Measurements from ENCODE around the gene GALNS. TPM values are rescaled to one million over a fixed set of nuclear protein-coding genes. Genes with fewer than 3 reads are reported as not detected.

GALNS gene
- total RNA-seq, 1 experiment from 2014 or later = 34.1 TPM

DNA sequence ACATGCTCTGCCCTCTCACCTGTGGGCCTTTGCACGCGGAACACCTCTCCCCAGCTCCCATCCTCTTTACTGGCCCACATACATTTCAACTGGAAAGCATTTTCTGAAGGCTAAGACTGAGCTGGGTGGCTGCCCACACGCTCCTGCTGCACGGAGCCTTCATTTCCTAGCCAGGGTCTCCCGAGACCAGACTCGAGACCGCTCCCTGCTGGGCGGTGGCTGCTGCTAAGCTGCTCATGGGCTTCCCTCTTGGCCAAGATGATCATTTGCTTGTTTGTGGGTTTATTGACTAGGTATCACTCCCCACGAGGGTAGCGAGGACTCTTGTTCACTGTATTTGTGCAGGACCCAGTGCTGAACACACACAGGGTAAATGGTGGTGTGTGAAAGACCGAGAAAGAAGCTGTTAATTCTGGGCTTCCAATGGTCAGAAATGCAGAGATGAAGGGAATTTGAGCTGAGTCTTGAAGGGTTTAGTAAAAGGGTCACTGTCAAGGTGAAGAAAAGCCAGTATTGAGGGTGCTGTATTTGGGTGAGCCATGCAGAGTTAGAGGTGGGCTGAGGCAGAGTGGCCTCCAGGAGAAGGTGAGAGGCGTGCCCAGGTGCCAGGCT lies 1.1 kb upstream of the GALNS start:
- DNase-seq (ENCODE audit: low read depth) = peak; percentile 62

DNA sequence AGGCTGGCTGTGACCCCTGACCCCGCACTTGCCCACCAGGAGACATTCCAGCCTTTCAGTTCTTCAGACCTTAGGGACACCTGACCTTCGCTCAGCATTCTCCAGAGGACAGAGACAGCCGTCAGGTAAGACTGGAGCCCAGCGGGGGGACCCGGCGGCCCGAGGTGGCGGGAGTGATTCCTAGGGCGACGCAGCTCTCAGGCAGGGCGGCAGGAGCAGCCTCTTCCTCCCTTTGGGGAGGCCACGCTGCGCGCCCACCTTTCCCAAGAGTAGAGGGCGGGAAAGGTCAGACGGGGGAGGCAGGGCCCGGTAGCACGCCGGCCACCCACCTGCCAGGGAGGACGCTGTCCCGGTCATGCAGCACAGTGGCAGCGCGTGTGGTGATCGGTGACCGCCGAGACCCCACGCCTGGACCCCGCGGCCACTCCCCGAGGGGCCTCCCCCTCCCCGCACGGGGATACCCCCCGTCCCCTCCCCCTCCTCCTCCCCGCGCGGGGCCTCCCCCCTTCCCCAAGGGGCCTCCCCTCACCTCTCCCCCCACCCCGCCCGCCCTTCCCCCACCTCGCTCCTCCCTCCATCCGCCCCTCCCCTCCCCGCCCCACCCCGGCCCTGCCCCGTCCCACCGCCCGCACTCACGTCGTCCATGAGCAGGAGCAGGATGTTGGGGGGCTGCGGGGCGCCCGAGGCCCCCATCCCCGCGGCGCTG lies 472 bp downstream of the GALNS start:
- DNase-seq (ENCODE audit: low read depth) = no peak

DNA sequence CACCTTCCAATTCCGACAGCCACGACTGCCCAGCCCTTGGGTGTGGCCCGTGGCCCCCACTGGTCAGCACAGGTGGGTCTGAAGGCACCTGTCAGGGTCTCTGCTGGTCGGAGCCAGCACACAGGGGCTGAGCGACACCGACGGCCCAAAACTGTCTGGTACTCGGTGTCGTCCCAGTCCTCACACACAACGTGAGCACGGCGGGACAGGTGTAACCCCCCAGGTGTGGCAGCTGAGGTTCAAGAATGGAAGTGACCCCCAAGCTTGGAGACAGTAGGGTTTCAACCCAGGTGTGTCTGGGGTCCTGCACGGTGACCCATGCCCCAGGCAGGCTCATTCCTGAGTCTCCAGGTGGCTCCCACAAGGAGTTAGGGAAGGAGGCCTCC lies 1.0 kb downstream of the GALNS start:
- no peak for DNase-seq (ENCODE audit: low read depth)

DNA sequence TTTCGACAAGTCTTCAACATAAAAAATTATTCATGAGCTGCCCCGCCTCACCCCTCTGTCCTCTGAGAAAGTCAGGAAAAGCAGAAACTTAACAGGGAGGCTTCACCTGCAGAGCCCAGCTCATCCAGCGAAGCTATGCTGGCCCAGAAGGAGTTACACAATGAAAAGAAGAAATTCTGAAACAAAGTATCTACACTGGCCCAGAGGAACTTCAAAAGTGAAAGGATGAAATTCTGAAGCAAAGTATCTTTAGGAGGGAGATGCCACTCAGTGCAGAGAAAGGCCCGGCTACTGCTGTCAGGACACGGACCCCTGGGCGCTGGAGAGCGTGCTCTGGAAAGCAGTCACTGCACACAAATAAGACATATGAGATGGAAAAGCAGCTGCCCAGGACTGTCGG lies 1.6 kb downstream of the GALNS start:
- no peak for DNase-seq (ENCODE audit: low read depth)

DNA sequence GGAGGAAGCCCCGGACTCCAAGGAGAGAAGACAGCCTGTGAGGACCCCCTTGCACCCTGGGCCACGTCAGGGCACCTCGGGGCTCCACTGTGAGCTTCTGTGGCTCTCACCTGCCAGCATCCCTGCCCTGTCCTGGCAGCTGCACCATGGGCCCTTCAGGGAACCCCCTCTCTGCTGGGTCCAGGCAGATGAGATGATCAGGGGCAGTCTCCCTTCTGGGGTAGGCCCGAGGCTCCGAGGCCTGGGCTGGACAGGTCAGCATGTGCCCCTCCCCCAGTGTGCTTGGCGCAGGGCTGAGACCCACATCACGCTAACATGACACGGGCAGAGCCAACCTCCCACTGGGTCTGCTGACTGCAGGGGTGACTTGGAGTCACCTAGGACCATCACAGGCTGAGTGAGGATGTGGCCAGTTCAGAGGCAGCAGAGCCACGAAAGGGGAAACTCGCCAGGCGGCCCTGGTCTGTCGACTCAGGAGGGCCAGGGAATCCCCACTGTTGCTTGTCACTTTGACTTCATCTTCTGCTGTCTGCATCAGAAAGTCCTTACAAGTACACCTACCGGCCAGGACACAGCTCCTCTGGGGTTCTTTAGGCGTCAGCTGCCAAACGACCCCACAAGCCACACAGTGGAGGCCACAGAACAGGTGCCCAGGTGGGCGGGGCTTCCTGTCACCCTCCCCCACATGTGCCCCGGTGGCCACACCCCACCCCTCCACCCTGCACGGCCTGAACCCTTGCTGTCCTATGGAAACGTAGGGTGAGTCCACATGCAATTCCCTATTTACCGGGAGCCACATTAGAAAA lies 2.2 kb downstream of the GALNS start:
- DNase-seq (ENCODE audit: low read depth) = no peak

DNA sequence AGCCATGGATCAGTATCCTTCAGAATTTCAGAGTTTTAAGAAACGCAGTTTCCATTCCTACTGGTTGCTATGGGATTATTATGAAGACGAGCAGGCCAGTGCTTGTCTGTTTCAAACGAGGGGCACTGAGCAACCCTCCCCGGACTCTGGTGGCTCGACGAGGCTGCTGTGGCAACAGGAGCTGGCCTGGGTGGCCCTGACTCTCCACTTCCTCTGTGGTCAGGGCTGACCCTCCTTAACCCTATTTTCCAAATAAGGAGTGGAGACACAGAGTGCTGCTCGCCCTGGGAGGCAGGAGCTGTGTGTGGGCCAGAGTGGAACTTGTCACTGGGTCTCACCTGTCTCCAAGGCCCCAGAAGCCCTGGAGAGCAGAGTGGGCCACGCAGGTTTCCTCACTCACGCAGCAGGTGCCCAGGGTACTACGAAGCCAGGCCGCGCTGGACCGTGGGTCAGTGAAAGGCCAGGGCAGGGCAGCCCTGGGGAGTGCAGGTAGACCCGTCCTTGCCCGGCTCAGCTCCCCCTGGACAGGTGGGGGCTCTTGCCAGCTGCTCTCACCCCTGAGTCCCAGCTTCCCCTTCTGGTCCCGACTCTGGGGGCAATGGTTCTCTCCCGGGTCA lies 3.3 kb downstream of the GALNS start:
- DNase-seq (ENCODE audit: low read depth) = no peak

DNA sequence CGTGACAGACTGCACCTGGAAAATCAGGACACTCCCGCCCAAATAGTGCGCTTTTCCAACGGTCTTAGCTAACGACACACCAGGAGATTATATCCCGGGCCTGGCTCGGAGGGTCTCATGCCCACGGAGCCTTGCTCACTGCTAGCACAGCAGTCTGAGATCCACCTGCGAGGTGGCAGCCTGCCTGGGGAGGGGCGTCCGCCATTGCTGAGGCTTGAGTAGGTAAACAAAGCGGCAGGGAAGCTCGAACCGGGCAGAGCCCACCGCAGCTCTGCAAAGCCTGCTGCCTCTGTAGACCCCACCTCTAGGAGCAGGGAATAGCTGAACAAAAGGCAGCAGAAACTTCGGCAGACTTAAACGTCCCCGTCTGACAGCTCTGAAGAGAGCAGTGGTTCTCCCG lies 5.1 kb downstream of the GALNS start:
- DNase-seq (ENCODE audit: low read depth) = no peak

DNA sequence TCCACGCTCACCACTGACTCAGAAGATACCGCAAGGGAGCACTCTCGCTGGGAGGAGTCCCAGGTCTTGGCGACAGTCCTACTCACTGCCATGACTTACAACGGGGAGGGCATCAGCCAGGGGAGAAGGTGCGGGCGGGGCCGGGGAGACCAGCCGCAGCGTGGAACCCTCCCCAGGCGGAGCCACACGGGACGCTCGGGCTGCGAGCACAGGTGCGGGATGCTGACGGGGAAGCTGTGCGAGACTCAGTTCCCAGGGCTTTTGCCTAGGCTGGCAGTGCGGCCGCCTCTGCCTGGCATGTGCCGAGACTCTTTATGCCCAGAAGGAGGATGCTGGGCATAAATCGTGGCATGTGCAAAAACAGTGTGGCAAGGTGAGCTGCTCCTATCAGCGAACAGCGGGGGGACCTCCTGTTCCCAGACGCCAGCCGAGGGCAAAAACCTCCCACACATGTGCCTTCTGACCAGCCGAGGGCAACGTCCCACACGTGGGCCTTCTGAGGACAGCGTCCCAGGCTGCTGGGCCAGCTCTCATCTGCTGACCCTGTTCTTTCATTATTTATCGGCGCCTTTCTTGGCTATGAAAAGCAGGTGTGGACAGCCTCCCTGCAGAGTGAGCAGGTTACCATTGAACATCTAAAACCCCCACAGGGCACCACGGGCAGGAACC lies 6.1 kb downstream of the GALNS start:
- DNase-seq (ENCODE audit: low read depth) = no peak

DNA sequence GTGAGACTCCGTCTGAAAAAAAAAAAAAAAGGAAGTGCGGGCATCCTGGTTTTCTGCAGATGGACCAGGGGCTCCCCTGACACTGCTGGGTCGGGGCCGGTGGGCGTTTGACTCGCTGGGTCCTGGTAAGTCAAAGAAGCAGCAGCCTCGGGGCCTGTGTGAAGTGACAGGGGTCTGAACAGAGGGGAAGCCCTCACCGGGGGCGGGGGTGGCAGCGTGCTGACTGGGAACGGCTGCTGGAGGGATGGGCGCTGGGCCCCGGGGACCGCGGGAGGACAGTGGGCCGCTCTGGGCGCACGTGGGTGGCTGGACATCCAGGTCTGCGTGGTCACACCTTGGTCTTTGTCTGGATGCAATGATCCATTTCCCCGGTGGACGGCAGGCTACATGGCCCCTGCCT lies 8.2 kb downstream of the GALNS start:
- DNase-seq (ENCODE audit: low read depth) = no peak

DNA sequence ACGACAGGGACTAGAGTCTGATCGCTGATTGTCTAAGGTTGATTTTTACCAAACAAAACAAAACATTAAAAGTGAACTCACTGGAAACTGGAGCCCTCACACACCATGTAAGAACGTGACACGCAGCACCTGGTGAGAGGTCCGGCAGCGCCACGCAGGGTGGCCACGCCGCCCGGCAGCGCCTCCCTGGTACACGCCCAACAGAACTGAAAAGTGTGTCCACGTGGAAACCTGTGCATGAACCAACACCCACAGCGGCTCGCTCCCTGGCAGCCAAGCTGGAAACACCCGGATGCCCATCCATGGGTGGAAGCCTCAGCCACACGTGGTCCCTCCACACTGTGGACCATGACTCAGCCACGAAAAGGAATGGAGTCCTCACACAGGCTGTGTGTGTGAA lies 9.1 kb downstream of the GALNS start:
- DNase-seq (ENCODE audit: low read depth) = no peak

DNA sequence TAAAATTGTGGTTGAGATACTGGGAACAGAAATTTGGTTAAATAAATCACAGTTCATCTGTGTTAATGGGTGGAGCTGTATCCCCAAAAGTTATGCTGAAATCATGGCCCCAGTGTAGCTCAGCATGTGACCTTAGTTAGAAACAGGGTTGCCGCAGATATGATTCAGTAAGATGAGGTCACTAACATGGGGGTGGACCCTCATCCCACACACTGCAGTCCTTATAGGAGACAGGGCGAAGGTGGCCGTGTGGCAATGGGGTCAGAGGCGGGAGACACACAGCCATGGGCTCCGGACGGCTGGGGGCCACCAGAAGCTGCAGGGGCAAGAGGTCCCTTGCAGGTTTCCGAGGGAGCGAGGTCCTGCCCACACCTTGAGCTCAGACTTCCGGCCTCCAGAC lies 10.7 kb downstream of the GALNS start:
- DNase-seq (ENCODE audit: low read depth) = no peak

DNA sequence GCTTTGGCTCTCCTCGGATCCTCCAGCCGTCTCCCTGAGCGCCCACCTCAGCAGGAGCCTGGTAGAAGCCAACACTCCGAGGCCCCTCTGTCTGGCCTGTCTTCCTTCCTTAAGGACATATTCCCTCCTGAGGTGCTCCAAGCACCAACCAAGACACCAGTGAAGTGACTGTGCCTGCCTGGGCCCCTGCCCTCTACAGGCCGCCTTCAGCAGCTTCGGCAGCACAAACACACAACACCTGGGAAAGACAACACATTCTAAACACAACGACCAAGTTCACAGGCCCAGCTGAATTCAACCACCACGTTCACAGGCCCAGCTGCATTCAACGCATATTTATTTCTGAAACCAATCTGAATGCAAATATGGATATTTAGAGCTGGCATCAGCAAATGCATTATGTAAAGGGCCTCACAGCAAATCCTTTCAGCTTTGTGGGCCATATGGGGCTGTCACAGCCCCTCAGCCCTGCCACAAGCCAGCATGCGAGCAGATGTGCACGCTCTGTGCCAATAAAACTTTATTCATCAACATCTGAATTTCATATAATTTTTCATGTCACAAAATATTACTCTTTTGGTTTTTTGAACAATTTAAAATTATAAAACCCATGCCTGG lies 12.2 kb downstream of the GALNS start:
- no peak for DNase-seq (ENCODE audit: low read depth)

DNA sequence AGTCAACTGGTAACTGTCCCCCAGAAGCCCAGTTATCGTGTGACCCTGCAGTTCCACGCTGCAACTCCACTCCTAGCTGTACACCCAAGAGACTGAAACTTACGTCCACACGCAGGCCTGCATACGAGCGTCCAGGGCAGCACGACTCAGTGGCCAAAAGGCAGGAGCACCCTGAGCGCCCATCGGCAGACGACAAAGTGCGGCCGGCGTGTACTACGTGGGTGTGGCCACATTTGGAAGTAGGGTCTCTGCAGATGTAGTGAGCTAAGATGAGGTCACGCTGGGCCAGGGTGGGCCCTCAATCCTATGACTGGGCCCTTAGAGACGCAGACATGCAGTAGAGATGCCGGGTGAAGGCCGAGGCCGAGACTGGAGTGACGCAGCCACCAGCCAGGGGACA lies 13.5 kb downstream of the GALNS start:
- no peak for DNase-seq (ENCODE audit: low read depth)

DNA sequence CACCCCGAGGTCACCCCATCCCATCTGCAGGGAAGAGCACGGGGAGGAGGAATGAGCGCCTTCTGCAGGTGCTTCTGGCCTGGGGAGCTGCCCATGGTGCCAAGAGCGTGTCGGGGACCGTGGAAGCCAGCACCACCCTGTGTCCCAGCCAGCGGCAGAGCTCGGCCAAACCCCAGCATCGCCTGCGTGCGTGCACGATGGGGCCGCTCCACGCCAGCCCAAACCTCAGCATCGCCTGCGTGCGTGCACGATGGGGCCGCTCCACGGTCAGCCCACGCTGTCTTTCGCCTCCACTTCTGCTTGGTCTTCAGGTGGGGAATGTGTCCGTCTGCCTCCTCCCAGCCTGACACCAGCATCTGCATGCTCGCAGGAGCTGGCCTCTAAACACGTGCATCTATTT lies 13.9 kb downstream of the GALNS start:
- DNase-seq (ENCODE audit: low read depth) = no peak

DNA sequence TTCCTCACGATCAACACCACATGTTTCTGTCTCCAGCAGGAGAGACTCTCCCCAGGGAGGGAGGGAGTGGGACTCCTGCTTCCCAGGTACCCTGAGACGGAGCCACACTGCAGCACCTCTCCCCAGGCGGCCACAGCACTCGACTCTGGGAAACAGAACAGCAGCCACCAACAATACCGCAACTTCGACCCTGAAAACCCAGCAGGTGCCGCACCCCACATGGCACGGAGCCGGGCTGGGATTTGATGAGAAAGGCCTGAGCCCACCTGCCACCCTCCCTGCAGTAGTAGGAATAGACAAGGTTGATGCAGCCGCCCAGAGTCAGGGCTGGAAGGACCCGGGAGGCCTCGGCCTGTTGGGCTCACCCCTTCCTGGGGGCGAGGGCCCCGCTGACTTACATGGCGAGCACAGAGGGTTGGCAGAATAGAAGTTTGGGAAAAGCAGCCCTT lies 14.4 kb downstream of the GALNS start:
- no peak for DNase-seq (ENCODE audit: low read depth)

DNA sequence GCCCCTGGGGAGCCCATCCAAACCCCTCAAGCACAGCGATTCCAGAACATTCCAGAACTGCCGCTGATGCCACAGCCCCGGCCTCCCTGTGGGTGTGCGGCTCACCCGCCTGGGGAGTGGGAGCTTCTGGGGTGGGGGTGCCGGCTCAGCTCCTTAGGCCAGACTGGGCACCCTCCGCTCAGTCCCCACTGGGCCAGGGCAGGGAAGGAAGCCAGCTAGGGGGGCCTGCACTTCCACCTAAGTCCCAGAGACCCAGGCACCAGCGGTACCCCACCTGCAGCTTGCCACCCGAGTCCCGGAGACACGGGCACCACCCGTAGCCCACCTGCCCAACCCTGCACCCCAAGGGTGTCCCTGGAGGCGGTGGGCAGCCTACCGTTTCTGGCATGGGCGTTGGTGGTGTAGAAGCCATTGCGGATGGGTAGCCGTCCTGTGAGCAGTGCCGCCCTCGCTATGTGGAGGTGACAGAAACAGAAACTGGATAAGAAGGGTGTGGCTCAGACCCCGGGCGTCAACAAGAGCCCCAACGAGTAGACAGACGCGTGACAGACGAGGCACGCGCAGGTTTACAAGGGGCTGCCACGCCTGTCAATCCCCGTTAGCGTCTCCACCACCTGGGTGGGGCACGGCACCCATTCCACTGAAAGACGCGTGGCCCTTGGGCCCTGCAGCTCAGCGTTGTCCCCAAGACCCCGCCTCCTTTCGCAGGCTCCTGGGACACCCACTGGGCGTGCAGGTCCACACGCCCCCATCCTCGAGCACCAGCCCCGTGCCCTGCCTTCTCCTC lies 15.0 kb downstream of the GALNS start:
- no peak for DNase-seq (ENCODE audit: low read depth)

DNA sequence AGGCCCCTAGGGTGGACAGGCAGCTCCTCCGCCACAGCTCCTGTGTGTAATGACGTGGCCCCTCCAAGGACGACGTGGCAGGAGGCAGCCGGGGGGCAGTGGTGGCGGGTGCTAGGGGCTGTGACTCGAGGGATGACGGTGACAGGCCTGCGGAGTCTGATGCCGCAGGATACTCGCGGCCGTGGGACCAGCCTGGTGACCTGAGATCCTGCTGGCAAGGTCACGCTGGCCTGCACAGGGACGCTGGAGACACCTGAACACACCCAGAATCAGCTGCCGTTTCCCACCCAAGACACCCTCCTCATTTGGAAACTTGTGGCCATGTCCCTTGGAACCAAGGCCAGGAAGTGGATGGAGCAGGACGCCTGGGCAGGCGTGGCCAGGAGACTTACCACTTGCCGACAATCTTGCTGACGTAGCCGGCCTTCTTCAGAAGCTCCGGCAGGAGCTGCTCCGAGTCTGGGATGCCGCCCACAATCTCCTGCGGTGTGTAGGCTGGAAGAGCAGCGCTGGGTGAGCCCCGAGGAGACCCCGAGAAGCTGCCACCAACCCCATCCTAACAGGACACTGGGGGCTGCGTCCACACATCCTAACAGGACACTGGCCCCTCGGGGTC lies 16.0 kb downstream of the GALNS start:
- no peak for DNase-seq (ENCODE audit: low read depth)

DNA sequence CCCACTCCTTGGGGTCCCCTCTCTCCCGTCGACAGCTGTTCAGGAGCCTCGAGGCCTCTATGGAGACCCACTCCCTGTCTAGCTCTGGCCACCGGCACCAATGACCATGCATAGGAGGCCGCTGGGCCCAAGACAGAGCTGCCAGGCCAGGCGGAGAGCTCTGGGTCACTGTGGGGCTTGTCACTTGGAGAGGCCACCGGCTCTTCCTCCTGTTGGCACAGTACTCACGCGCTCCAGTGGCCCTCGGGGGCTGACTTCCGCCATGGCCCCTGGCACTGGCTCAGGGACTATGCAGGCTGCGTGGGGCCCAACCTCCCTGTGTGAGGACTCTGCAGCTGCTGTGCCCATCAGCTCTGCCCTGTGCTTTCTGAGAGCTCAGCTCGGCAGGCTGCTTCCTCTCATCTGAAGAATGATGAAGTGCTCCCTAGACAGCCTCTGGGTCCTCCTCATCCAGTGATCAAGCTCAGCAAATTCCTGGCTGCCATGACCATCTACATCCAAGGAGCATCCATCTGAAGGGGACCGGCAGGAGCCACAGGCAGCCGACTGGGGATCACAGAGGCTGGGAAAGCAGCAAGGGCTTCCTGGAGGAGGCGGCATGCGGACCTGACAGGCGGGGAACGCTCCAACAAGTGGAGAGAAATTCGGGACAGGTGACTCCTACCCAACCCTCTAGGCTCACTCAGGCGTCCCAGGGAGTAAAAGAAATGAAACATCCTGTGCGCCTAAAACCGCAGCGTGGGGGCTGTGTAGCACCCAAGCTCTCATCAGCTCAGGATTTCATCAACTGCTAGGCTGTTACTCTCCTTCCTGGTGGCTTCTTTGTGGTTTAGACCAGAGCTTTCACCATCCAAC lies 16.8 kb downstream of the GALNS start:
- no peak for DNase-seq (ENCODE audit: low read depth)

DNA sequence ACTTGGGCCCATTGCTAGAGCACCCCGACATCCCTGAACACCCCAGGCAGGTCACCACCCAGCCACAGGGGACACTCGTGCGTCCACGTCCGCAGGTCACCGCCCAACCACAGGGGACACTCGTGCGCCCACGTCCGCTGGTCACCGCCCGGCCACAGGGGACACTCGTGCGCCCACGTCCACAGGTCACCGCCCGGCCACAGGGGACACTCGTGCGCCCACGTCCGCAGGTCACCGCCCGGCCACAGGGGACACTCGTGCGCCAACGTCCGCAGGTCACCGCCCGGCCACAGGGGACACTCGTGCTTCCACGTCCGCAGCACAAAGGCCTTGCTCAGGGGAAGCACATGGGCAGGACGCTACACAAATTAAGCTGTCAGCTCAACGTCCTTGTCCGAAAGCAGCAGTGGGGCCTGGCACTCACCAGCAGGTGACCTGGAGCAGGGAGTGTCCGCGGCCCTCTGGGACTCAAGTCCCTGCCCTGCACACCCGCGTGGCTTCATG lies 17.7 kb downstream of the GALNS start:
- no peak for DNase-seq (ENCODE audit: low read depth)
